H9 (cell line): ENCODE measurements around the gene BNC1. TPM values are rescaled to one million over a fixed set of nuclear protein-coding genes. Genes with fewer than 3 reads are reported as not detected.

ENCODE experiments used
- DNase-seq: peaks from one replicate; pipeline ENCODE4 v3.0.0-alpha.2; 2017
- H2AFZ ChIP-seq: one replicate; pipeline ENCODE4 v1.6.1; 2013; ENCODE audit warnings: mild to moderate bottlenecking, low read length, control low read depth, moderate library complexity
- H2AK5ac ChIP-seq: 2 replicates; pipeline ENCODE4 v1.6.1; 2013; ENCODE audit warnings: low read length, control low read depth, mixed read lengths; ENCODE audit not compliant: insufficient read length
- H2BK120ac ChIP-seq: one replicate; pipeline ENCODE4 v1.6.1; 2013; ENCODE audit warnings: low read depth, mild to moderate bottlenecking, low read length, control low read depth, inconsistent platforms; ENCODE audit not compliant: poor library complexity, severe bottlenecking
- H2BK12ac ChIP-seq: 2 replicates; pipeline ENCODE4 v1.6.1; 2013; ENCODE audit warnings: low read length, control low read depth, mixed read lengths, low read depth; ENCODE audit not compliant: insufficient read length
- H2BK15ac ChIP-seq: 2 replicates; pipeline ENCODE4 v1.6.1; 2013; ENCODE audit warnings: low read depth, low read length, control low read depth
- H2BK20ac ChIP-seq: one replicate; pipeline ENCODE4 v1.6.1; 2013; ENCODE audit warnings: low read depth, mild to moderate bottlenecking, low read length, control low read depth, inconsistent platforms; ENCODE audit not compliant: poor library complexity, severe bottlenecking
- H2BK5ac ChIP-seq: 2 replicates; pipeline ENCODE4 v1.6.1; 2013; ENCODE audit warnings: low read length, control low read depth, mixed read lengths; ENCODE audit not compliant: insufficient read length
- H3K14ac ChIP-seq: 2 replicates; pipeline ENCODE4 v1.6.1; 2013; ENCODE audit warnings: low read length, control low read depth; ENCODE audit not compliant: insufficient read depth
- H3K18ac ChIP-seq: 2 replicates; pipeline ENCODE4 v1.6.1; 2013; ENCODE audit warnings: low read depth, mild to moderate bottlenecking, mixed read lengths, low read length, control low read depth; ENCODE audit not compliant: insufficient read length
- H3K23ac ChIP-seq: 2 replicates; pipeline ENCODE4 v1.6.1; 2013; ENCODE audit warnings: low read length, control low read depth, mixed read lengths, low read depth; ENCODE audit not compliant: insufficient read length
- H3K23me2 ChIP-seq: 2 replicates; pipeline ENCODE4 v1.6.1; 2013; ENCODE audit warnings: low read depth, mild to moderate bottlenecking, mixed read lengths, low read length, control low read depth; ENCODE audit not compliant: insufficient read length, poor library complexity, severe bottlenecking
- H3K27ac ChIP-seq: 2 replicates; pipeline ENCODE4 v1.5.1; 2013; ENCODE audit warnings: low read length, control low read depth, mixed read lengths, low read depth; ENCODE audit not compliant: insufficient read length
- H3K27me3 ChIP-seq: 2 replicates; pipeline ENCODE4 v1.6.1; 2013; ENCODE audit warnings: low read length, control low read depth, inconsistent platforms; ENCODE audit not compliant: insufficient read depth
- H3K4ac ChIP-seq: 2 replicates; pipeline ENCODE4 v1.6.1; 2013; ENCODE audit warnings: low read depth, mild to moderate bottlenecking, control low read depth, inconsistent platforms, low read length, moderate library complexity
- H3K4me1 ChIP-seq: 2 replicates; pipeline ENCODE4 v1.6.1; 2013; ENCODE audit warnings: low read length, control low read depth, inconsistent platforms; ENCODE audit not compliant: insufficient read depth
- H3K4me2 ChIP-seq: 2 replicates; pipeline ENCODE4 v1.6.1; 2013; ENCODE audit warnings: low read length, control low read depth, mixed read lengths; ENCODE audit not compliant: insufficient read length, insufficient read depth
- H3K56ac ChIP-seq: 2 replicates; pipeline ENCODE4 v1.6.1; 2013; ENCODE audit warnings: low read depth, mild to moderate bottlenecking, mixed read lengths, low read length, control low read depth; ENCODE audit not compliant: insufficient read length
- H3K79me1 ChIP-seq: 2 replicates; pipeline ENCODE4 v1.6.1; 2013; ENCODE audit warnings: low read depth, mild to moderate bottlenecking, moderate library complexity, low read length, control low read depth, inconsistent platforms; ENCODE audit not compliant: insufficient read depth, poor library complexity, severe bottlenecking
- H3K79me2 ChIP-seq: 2 replicates; pipeline ENCODE4 v1.6.1; 2013; ENCODE audit warnings: low read length, control low read depth, inconsistent platforms; ENCODE audit not compliant: insufficient read depth
- H3K9ac ChIP-seq: 2 replicates; pipeline ENCODE4 v1.6.1; 2013; ENCODE audit warnings: low read length, control low read depth, mixed read lengths; ENCODE audit not compliant: insufficient read length; ENCODE audit errors: extremely low read depth
- H3K9me3 ChIP-seq: one replicate; pipeline ENCODE4 v1.6.1; 2013; ENCODE audit warnings: low read depth, low read length, inconsistent platforms; ENCODE audit not compliant: control insufficient read depth
- H3T11ph ChIP-seq: one replicate; pipeline ENCODE4 v1.6.1; 2013; ENCODE audit warnings: mild to moderate bottlenecking, low read length, control low read depth, inconsistent platforms
- H4K20me1 ChIP-seq: one replicate; pipeline ENCODE4 v1.6.1; 2013; ENCODE audit not compliant: control insufficient read depth, insufficient read length, insufficient read depth
- H4K5ac ChIP-seq: 2 replicates; pipeline ENCODE4 v1.6.1; 2013; ENCODE audit warnings: low read depth, mild to moderate bottlenecking, mixed read lengths, low read length, control low read depth; ENCODE audit not compliant: insufficient read length
- H4K8ac ChIP-seq: replicated peaks from 2 replicates; pipeline ENCODE4 v1.6.1; 2013; ENCODE audit warnings: low read length, control low read depth, mixed read lengths, low read depth; ENCODE audit not compliant: insufficient read length
- H4K91ac ChIP-seq: 2 replicates; pipeline ENCODE4 v1.6.1; 2013; ENCODE audit warnings: low read depth, mild to moderate bottlenecking, moderate library complexity, mixed read lengths, low read length, control low read depth; ENCODE audit not compliant: insufficient read length
- H3K27ac Mint-ChIP-seq, 3 experiments: 2 replicates in 2 of 3; 3 replicates in 1 of 3; pipeline ENCODE4 v1.8.0; 2020 to 2021; ENCODE audit warnings: mixed read lengths in 3 of 3, mild to moderate bottlenecking in 1 of 3, moderate library complexity in 1 of 3
- H3K27me3 Mint-ChIP-seq: 2 replicates; pipeline ENCODE4 v1.8.0; 2021; ENCODE audit warnings: low read depth, mild to moderate bottlenecking, moderate library complexity, mixed read lengths
- H3K36me3 Mint-ChIP-seq, 3 experiments: 2 replicates in 2 of 3; 3 replicates in 1 of 3; pipeline ENCODE4 v1.8.0; 2020 to 2021; ENCODE audit warnings: low read depth in 3 of 3, mixed read lengths in 3 of 3; ENCODE audit not compliant: insufficient read depth in 1 of 3
- H3K4me1 Mint-ChIP-seq, 2 experiments: 2 replicates each; pipeline ENCODE4 v1.8.0; 2020; ENCODE audit warnings: mixed read lengths in 2 of 2
- H3K4me3 Mint-ChIP-seq, 2 experiments: 2 replicates in 1 of 2; 3 replicates in 1 of 2; pipeline ENCODE4 v1.8.0; 2020 to 2021; ENCODE audit warnings: mild to moderate bottlenecking in 2 of 2, mixed read lengths in 2 of 2, moderate library complexity in 1 of 2
- H3K9me3 Mint-ChIP-seq, 2 experiments: 2 replicates in 1 of 2; 3 replicates in 1 of 2; pipeline ENCODE4 v1.8.0; 2020; ENCODE audit warnings: mild to moderate bottlenecking in 2 of 2, mixed read lengths in 2 of 2, moderate library complexity in 1 of 2
- WGBS: extraction: QIAGEN DNeasy Blood & Tissue Kit; methylation state at CpG from one replicate; pipeline ENCODE4 v1.1.7; 2013; ENCODE audit warnings: missing lambda C conversion rate, low lambda C conversion rate, mixed read lengths; ENCODE audit not compliant: insufficient read length; ENCODE audit errors: extremely low coverage; 5-methylcytosine and 5-hydroxymethylcytosine counted together
- total RNA-seq: library from RNA; stranded (reverse); gene quantifications from 2 replicates; pipeline ENCODE4 v1.2.1, GENCODE V29; 2021
- TF ChIP-seq, protein P1 (sequence below): fragments of 200-600 bp; sonication (generic); conservative IDR thresholded peaks from 3 replicates; pipeline ENCODE4 v1.8.0; 2021; ENCODE audit warnings: antibody characterized with exemption, mild to moderate bottlenecking

The BNC1 gene
- total RNA-seq, 1 experiment from 2014 or later = not detected

DNA sequence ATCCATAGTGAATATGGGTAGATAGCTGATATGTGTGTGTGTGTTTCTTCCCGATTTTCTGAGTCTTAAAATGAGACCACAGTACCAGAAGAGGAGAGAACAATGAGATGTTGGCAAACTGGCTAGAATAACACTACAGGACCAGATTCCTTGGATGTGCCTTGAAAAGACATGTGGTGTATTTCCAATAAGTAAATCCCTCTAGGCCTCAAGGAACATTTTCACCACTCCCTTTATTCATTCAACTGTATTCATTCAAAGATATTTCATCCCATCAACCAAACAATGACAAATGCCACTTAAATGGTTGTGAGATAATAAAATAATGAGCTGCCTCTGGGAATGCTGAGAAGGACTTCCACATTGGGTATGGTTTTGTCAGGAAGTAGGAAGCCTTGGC is 8.7 kb upstream of the BNC1 start:
- no peaks in the 10 kb centered on the region for H3K4me1 ChIP-seq

More for the DNA sequence above, 8.7 kb upstream of the BNC1 start:
- no peak overlapping the region for H3K14ac ChIP-seq
- WGBS = no CpG with 5 or more reads among the region's 1 CpG
- no peaks in the 10 kb centered on the region for H3K79me2 ChIP-seq
- no peaks in the 10 kb centered on the region for H3K9me3 ChIP-seq
- TF ChIP-seq, protein P1, sequence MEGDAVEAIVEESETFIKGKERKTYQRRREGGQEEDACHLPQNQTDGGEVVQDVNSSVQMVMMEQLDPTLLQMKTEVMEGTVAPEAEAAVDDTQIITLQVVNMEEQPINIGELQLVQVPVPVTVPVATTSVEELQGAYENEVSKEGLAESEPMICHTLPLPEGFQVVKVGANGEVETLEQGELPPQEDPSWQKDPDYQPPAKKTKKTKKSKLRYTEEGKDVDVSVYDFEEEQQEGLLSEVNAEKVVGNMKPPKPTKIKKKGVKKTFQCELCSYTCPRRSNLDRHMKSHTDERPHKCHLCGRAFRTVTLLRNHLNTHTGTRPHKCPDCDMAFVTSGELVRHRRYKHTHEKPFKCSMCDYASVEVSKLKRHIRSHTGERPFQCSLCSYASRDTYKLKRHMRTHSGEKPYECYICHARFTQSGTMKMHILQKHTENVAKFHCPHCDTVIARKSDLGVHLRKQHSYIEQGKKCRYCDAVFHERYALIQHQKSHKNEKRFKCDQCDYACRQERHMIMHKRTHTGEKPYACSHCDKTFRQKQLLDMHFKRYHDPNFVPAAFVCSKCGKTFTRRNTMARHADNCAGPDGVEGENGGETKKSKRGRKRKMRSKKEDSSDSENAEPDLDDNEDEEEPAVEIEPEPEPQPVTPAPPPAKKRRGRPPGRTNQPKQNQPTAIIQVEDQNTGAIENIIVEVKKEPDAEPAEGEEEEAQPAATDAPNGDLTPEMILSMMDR = no peak
- H3K4me2 ChIP-seq = no peak overlapping the region
- no peak overlapping the region for H4K5ac ChIP-seq
- H3K4me3 Mint-ChIP-seq = no peak overlapping the region
- H3K9ac ChIP-seq = no peak overlapping the region
- H3K9me3 Mint-ChIP-seq = no peaks in the 10 kb centered on the region
- no peak overlapping the region for H4K91ac ChIP-seq
- no peak for DNase-seq
- H3K27ac ChIP-seq = no peak overlapping the region
- H3K27me3 Mint-ChIP-seq = peaks cover 21% of the 10 kb centered on the region
- no peak overlapping the region for H3K23ac ChIP-seq
- H2BK15ac ChIP-seq = no peak overlapping the region
- no peak overlapping the region for H3K4ac ChIP-seq
- no peaks in the 10 kb centered on the region for H3K23me2 ChIP-seq
- no peak overlapping the region for H2BK120ac ChIP-seq
- no peak overlapping the region for H4K8ac ChIP-seq
- H3K27ac Mint-ChIP-seq = no peak overlapping the region
- H3K27me3 ChIP-seq = no peaks in the 10 kb centered on the region
- H2BK5ac ChIP-seq = no peak overlapping the region
- H4K20me1 ChIP-seq = no peaks in the 10 kb centered on the region
- H3K36me3 Mint-ChIP-seq = no peaks in the 10 kb centered on the region
- H3T11ph ChIP-seq = no peak overlapping the region
- no peak overlapping the region for H3K18ac ChIP-seq
- H3K79me1 ChIP-seq = no peaks in the 10 kb centered on the region
- no peak overlapping the region for H3K56ac ChIP-seq
- H3K4me1 Mint-ChIP-seq = peaks cover 0 to 5% of the 10 kb centered on the region in 2 experiments; a peak in 1 of 4 replicates
- H2BK20ac ChIP-seq = no peak overlapping the region
- no peak overlapping the region for H2BK12ac ChIP-seq
- no peak overlapping the region for H2AK5ac ChIP-seq
- H2AFZ ChIP-seq = no peak overlapping the region
